K562 (cell line): ENCODE results near the gene RARG. TPM values are rescaled to one million over a fixed set of nuclear protein-coding genes. Genes with fewer than 3 reads are reported as not detected.

Source experiments
- ATAC-seq: fragments of 200-7000 bp; cut with Tn5 transposase; 3 replicates; pipeline ENCODE4 v1.9.1; 2020; ENCODE audit warnings: moderate library complexity
- BruUV-seq: library from RNA; stranded (reverse); fragments of 400-500 nt; replicated peaks from 2 replicates; lab custom pipeline; 2021; lab: Mats Ljungman, UMichigan
- CTCF ChIA-PET: fragments of 300-600 bp; formaldehyde crosslinking; extraction: SDS; loops from one replicate; lab custom pipeline; 2021; ENCODE audit warnings: low intra/inter-chr PET ratio; lab: Yijun Ruan, JAX
- POLR2A ChIA-PET: fragments of 300-600, 350-650 bp; sonication (Branson Sonifier 250); formaldehyde crosslinking; extraction: SDS; loops from one replicate; lab custom pipeline; 2021; ENCODE audit warnings: antibody characterized with exemption, inconsistent platforms; lab: Yijun Ruan, JAX
- DNase-seq, 4 experiments: peaks; one replicate each; pipeline versions ENCODE4 v3.0.0 to v3.0.0-alpha.2; 2011 to 2018; ENCODE audit warnings: low spot score in 3 of 4, mixed read lengths in 3 of 4; ENCODE audit errors: extremely low read depth in 1 of 4
- FAIRE-seq: peaks from 2 replicates; lab custom pipeline; 2011; peaks lifted over from hg19 to GRCh38; lab: Jason Lieb, UNC
- H2AFZ ChIP-seq: 2 replicates; pipeline ENCODE4 v1.6.0; 2011; ENCODE audit warnings: low read depth, low read length, control low read depth, inconsistent platforms
- H3K27ac ChIP-seq: fragments of 200-600 bp; 3 replicates; pipeline ENCODE4 v1.8.0; 2011; ENCODE audit warnings: low read depth, mild to moderate bottlenecking, control low read depth, inconsistent platforms, low read length, moderate library complexity, mixed read lengths; ENCODE audit errors: extremely low read depth
- H3K27me3 ChIP-seq, 2 experiments: fragments of 300-600 bp in 1 of 2; 2 replicates in 1 of 2; 3 replicates in 1 of 2; pipeline versions ENCODE4 v1.6.0 to v1.8.0; 2011; ENCODE audit warnings: inconsistent platforms in 2 of 2, low read length in 2 of 2, mild to moderate bottlenecking in 1 of 2, mixed read lengths in 1 of 2, moderate library complexity in 1 of 2; ENCODE audit not compliant: control insufficient read depth in 2 of 2, insufficient read depth in 2 of 2
- H3K36me3 ChIP-seq: fragments of 300-600 bp; 3 replicates; pipeline ENCODE4 v1.8.0; 2011; ENCODE audit warnings: mild to moderate bottlenecking, low read length, inconsistent platforms; ENCODE audit not compliant: control insufficient read depth, insufficient read depth
- H3K4me1 ChIP-seq, 2 experiments: fragments of 200-600 bp in 1 of 2; replicated peaks in 1 of 2; 2 replicates in 1 of 2; 3 replicates in 1 of 2; pipeline versions ENCODE4 v1.5.1 to v1.8.0; 2011; ENCODE audit warnings: inconsistent platforms in 2 of 2, low read length in 2 of 2, mild to moderate bottlenecking in 1 of 2, mixed read lengths in 1 of 2, moderate library complexity in 1 of 2; ENCODE audit not compliant: control insufficient read depth in 2 of 2, insufficient read depth in 2 of 2
- H3K4me2 ChIP-seq: 2 replicates; pipeline ENCODE4 v1.6.1; 2011; ENCODE audit warnings: low read length, control low read depth, inconsistent platforms, mixed read lengths; ENCODE audit not compliant: insufficient read depth
- H3K4me3 ChIP-seq: fragments of 200-600 bp; sonication (generic), shearing (Covaris generic); 2 replicates; pipeline ENCODE4 v1.5.1; 2016; ENCODE audit warnings: control low read depth, inconsistent platforms
- H3K79me2 ChIP-seq: fragments of 200-600 bp; 3 replicates; pipeline ENCODE4 v1.8.0; 2011; ENCODE audit warnings: low read length, inconsistent platforms; ENCODE audit not compliant: control insufficient read depth, insufficient read depth
- H3K9ac ChIP-seq, 2 experiments: 2 replicates each; pipeline versions ENCODE4 v1.6.0 to v1.6.1; 2011; ENCODE audit warnings: low read depth in 2 of 2, low read length in 2 of 2, control low read depth in 1 of 2, inconsistent platforms in 1 of 2, mild to moderate bottlenecking in 1 of 2, mixed read lengths in 1 of 2; ENCODE audit not compliant: insufficient read depth in 1 of 2
- H3K9me1 ChIP-seq: one replicate; pipeline ENCODE4 v1.6.0; 2011; ENCODE audit warnings: inconsistent platforms, mild to moderate bottlenecking, low read length, moderate library complexity; ENCODE audit not compliant: control insufficient read depth, insufficient read depth
- H3K9me3 ChIP-seq: replicated peaks from 2 replicates; pipeline ENCODE4 v1.5.1; 2011; ENCODE audit warnings: low read depth, low read length, inconsistent platforms; ENCODE audit not compliant: control insufficient read depth, insufficient read depth
- H4K20me1 ChIP-seq: replicated peaks from 2 replicates; pipeline ENCODE4 v1.6.1; 2011; ENCODE audit warnings: low read length, inconsistent platforms, mixed read lengths; ENCODE audit not compliant: control insufficient read depth, insufficient read depth
- CLOCK ChIP-seq: fragments of 250-450 bp; sonication (Bioruptor Pico); IDR thresholded peaks from 2 replicates; pipeline ENCODE4 v1.4.0; 2020; ENCODE audit warnings: mild to moderate bottlenecking, moderate library complexity, borderline replicate concordance
- CREM ChIP-seq: IDR thresholded peaks from 2 replicates; pipeline ENCODE4 v1.6.1; 2014; ENCODE audit warnings: antibody characterized with exemption, low read depth
- HDAC8 ChIP-seq: fragments of 450-650 bp; IDR thresholded peaks from 2 replicates; pipeline ENCODE4 v1.6.1; 2016; ENCODE audit warnings: mild to moderate bottlenecking, missing genetic modification characterization, moderate library complexity, missing compliant biosample characterization
- HLTF ChIP-seq: fragments of 450-650 bp; IDR thresholded peaks from 2 replicates; pipeline ENCODE4 v1.6.1; 2016
- PTTG1 ChIP-seq: fragments of 450-650 bp; IDR thresholded peaks from 2 replicates; pipeline ENCODE4 v1.6.1; 2016; ENCODE audit warnings: low read depth, mild to moderate bottlenecking, missing genetic modification characterization, missing compliant biosample characterization
- RBM22 ChIP-seq: fragments of 200-400 bp; formaldehyde crosslinking; IDR thresholded peaks from 2 replicates; pipeline ENCODE4 v1.6.1; 2018; ENCODE audit warnings: low read length, low read depth; ENCODE audit not compliant: poor library complexity, severe bottlenecking
- SRSF3 ChIP-seq: fragments of 200-400 bp; formaldehyde crosslinking; IDR thresholded peaks from 2 replicates; pipeline ENCODE4 v1.6.1; 2016; ENCODE audit warnings: mild to moderate bottlenecking, low read length, moderate library complexity; ENCODE audit not compliant: insufficient read depth
- TBP ChIP-seq: optimal IDR thresholded peaks from 2 replicates; pipeline ENCODE3; 2011; ENCODE audit warnings: low read depth, low read length, improper control_type of control experiment
- XRCC3 ChIP-seq: fragments of 450-650 bp; IDR thresholded peaks from 2 replicates; pipeline ENCODE4 v1.6.1; 2017; ENCODE audit warnings: mild to moderate bottlenecking, moderate library complexity
- ZKSCAN8 ChIP-seq: fragments of 200-800 bp; sonication (Bioruptor generic); IDR thresholded peaks from 2 replicates; pipeline ENCODE4 v1.6.1; 2016; ENCODE audit warnings: missing genetic modification characterization, missing compliant biosample characterization
- ZNF318 ChIP-seq, 2 experiments: fragments of 450-650 bp; IDR thresholded peaks; 2 replicates each; pipeline ENCODE4 v1.6.1; 2016; ENCODE audit warnings: mild to moderate bottlenecking in 2 of 2, borderline replicate concordance in 1 of 2, low read depth in 1 of 2, moderate library complexity in 1 of 2
- ZNF785 ChIP-seq: fragments of 250-450 bp; sonication (Bioruptor Pico); IDR thresholded peaks from 2 replicates; pipeline ENCODE4 v1.4.0; 2020; ENCODE audit warnings: mild to moderate bottlenecking
- WGBS: fragments of 100-300 bp; shearing (Covaris generic); methylation state at CpG from one replicate; pipeline ENCODE4 v1.1.6; 2016; ENCODE audit warnings: low coverage, mixed read lengths; ENCODE audit not compliant: insufficient coverage; ENCODE audit errors: missing lambda C conversion rate; 5-methylcytosine and 5-hydroxymethylcytosine counted together
- in situ Hi-C: fragments of 300-500 bp; cut with MboI; formaldehyde crosslinking; loops from 4 replicates; pipeline ENCODE4 v1.15.0; 2018; ENCODE audit warnings: inconsistent platforms, mixed read lengths
- intact Hi-C: fragments of 100-400 bp; cut with micrococcal nuclease; formaldehyde crosslinking; loops from 2 replicates; pipeline ENCODE4 v1.14.2; 2022
- polyA plus RNA-seq, 8 experiments: library from polyadenylated mRNA; depleted of rRNA in 4 of 8; stranded (reverse) in 5 of 8; unstranded in 3 of 8; fragments of >200 nt; fragmentation: Nextera tagmentation in 2 of 8; fragmentation: Illumina TruSeq in 1 of 8; extraction: Ambion mirVana in 2 of 8; extraction: Trizol in 1 of 8; gene quantifications; 2 replicates each; pipeline versions ENCODE4 v1.2.1 to v1.2.3, GENCODE V29; 2011 to 2014; ENCODE audit warnings: inconsistent platforms in 1 of 8, missing spikeins in 1 of 8
- total RNA-seq, 7 experiments: library from RNA; depleted of rRNA in 6 of 7; stranded (reverse); fragments of >200 nt in 6 of 7; fragmentation: Illumina TruSeq in 2 of 7; extraction: Trizol in 2 of 7; gene quantifications; 2 replicates each; pipeline versions ENCODE4 v1.2.1 to v1.2.3, GENCODE V29; 2011 to 2021; ENCODE audit warnings: low replicate concordance in 1 of 7

RARG gene
- total and polyA plus RNA-seq, 9 of the 15 experiments (the other 6 are each of a cell fraction or from before 2014, with no cell fraction given) = 0.18 to 7.6 (median 3.8) TPM

- Histone ChIP-seq H3K36me3 (no peaks in the 10 kb centered on the region), H3K4me2 (no peak overlapping the region), H3K27me3 (no peaks in the 10 kb centered on the region), H3K9me3 (no peaks in the 10 kb centered on the region), H2AFZ (peak overlapping the region; percentile 23; the same call in 1 of the 2 replicates), H3K79me2 (no peaks in the 10 kb centered on the region), H3K27ac (peak overlapping the region; percentile 60; the same call in 2 of the 3 replicates), H3K4me3 (no peak overlapping the region), H3K9ac (no peak overlapping the region), H3K4me1 (peaks cover 26 to 30% of the 10 kb centered on the region in 2 experiments; a peak in 4 of 5 replicates), H4K20me1 (no peaks in the 10 kb centered on the region), H3K9me1 (no peaks in the 10 kb centered on the region)
- ATAC-seq (0 out of 3 replicates have a peak, but pooled peaks have one; percentile 20), DNase-seq (no peak), FAIRE-seq (no peak)
- intact Hi-C loops (no loop called here), in situ Hi-C loops (loop anchor here (10.0 kb wide), 1 partner anchor 137 kb away; no protein-coding TSS in a partner anchor)
- CTCF ChIA-PET = no interaction called here
- POLR2A ChIA-PET = interaction anchor here (0.7 to 3.1 kb wide), 6 partner anchors 9 to 147 kb away, joined by 3 to 11 read pairs (median 4); no protein-coding TSS in a partner anchor
- 38% methylated on average over 4 of the region's 4 CpGs for WGBS
- BruUV-seq = no TSS peak
- TF ChIP-seq CLOCK (CRISPR knock-in tag) (no peak), HDAC8 (tag) (no peak), PTTG1 (tag) (no peak), CREM (no peak), SRSF3 (no peak), ZNF785 (CRISPR knock-in tag) (no peak), TBP (no peak), ZNF318 (IDR thresholded peaks at IDR 0.05; ENCODE audit: borderline replicate concordance in 1 of 2, low read depth in 1 of 2) (no peak), XRCC3 (no peak), HLTF (no peak), ZKSCAN8 (CRISPR knock-in tag) (no peak), RBM22 (no peak)
These were observed 30.4 kb downstream of the RARG start for GRCh38 chr12:53201639-53202038.
